Endodermal cell (in vitro differentiated cells): ENCODE data around the gene CAPG. TPM values are rescaled to one million over a fixed set of nuclear protein-coding genes. Genes with fewer than 3 reads are reported as not detected.

ENCODE experiments used
- DNase-seq: peaks from one replicate; pipeline ENCODE4 v3.0.0-alpha.2; 2017
- H3K27ac ChIP-seq: 2 replicates; pipeline ENCODE4 v1.5.1; 2013; ENCODE audit warnings: mild to moderate bottlenecking, low read depth, low read length, moderate library complexity
- H3K27me3 ChIP-seq: 2 replicates; pipeline ENCODE4 v1.6.1; 2013; ENCODE audit warnings: mild to moderate bottlenecking, low read length, moderate library complexity; ENCODE audit not compliant: insufficient read depth, control insufficient read depth, poor library complexity, severe bottlenecking
- H3K36me3 ChIP-seq: 2 replicates; pipeline ENCODE4 v1.7.0; 2013; ENCODE audit warnings: mild to moderate bottlenecking, low read length, moderate library complexity; ENCODE audit not compliant: control insufficient read depth, insufficient read depth
- H3K4me1 ChIP-seq: one replicate; pipeline ENCODE4 v1.7.0; 2013; ENCODE audit warnings: low read length; ENCODE audit not compliant: control insufficient read depth, insufficient read depth
- H3K4me3 ChIP-seq: 2 replicates; pipeline ENCODE4 v1.5.1; 2013; ENCODE audit warnings: mild to moderate bottlenecking, low read length, moderate library complexity
- H3K9ac ChIP-seq: 2 replicates; pipeline ENCODE4 v1.6.1; 2013; ENCODE audit warnings: mild to moderate bottlenecking, low read length, moderate library complexity; ENCODE audit not compliant: poor library complexity, severe bottlenecking; ENCODE audit errors: extremely low read depth
- H3K9me3 ChIP-seq: 2 replicates; pipeline ENCODE4 v1.6.1; 2013; ENCODE audit warnings: mild to moderate bottlenecking, low read length, moderate library complexity; ENCODE audit not compliant: control insufficient read depth
- H3K27ac Mint-ChIP-seq: 2 replicates; pipeline ENCODE4 v1.8.0; 2020; ENCODE audit warnings: mixed read lengths
- H3K27me3 Mint-ChIP-seq: 2 replicates; pipeline ENCODE4 v1.8.0; 2021; ENCODE audit warnings: mild to moderate bottlenecking, mixed read lengths; ENCODE audit not compliant: insufficient read depth
- H3K36me3 Mint-ChIP-seq: 2 replicates; pipeline ENCODE4 v1.8.0; 2020; ENCODE audit warnings: low read depth, mixed read lengths
- H3K4me1 Mint-ChIP-seq: 2 replicates; pipeline ENCODE4 v1.8.0; 2020; ENCODE audit warnings: mixed read lengths
- H3K4me3 Mint-ChIP-seq: 2 replicates; pipeline ENCODE4 v1.8.0; 2020; ENCODE audit warnings: mild to moderate bottlenecking, moderate library complexity, mixed read lengths
- H3K9me3 Mint-ChIP-seq: 2 replicates; pipeline ENCODE4 v1.8.0; 2020; ENCODE audit warnings: mild to moderate bottlenecking, mixed read lengths
- WGBS, 2 experiments: methylation state at CpG; one replicate each; pipeline versions ENCODE4 v1.1.5 to v1.1.7; 2013; ENCODE audit warnings: missing lambda C conversion rate in 2 of 2, mixed read lengths in 1 of 2; ENCODE audit not compliant: insufficient coverage in 1 of 2, insufficient read length in 1 of 2; 5-methylcytosine and 5-hydroxymethylcytosine counted together
- total RNA-seq, 2 donors: library from RNA; stranded (reverse); fragmentation: NEBNext Ultra II Directional in 1 of 2; extraction: Animal tissue kit (Norgen Biotek cat#: 25700) in 1 of 2; gene quantifications; 2 replicates in 1 of 2; 3 replicates in 1 of 2; pipeline ENCODE4 v1.2.1, GENCODE V29; 2021
- TF ChIP-seq, protein P1 (sequence below): fragments of 200-600 bp; sonication (generic); conservative IDR thresholded peaks from 2 replicates; pipeline ENCODE4 v1.5.0; 2021; ENCODE audit warnings: antibody characterized with exemption, mild to moderate bottlenecking

Gene CAPG
- total RNA-seq, 2 donors from 2014 or later: 104 to 119 TPM

DNA sequence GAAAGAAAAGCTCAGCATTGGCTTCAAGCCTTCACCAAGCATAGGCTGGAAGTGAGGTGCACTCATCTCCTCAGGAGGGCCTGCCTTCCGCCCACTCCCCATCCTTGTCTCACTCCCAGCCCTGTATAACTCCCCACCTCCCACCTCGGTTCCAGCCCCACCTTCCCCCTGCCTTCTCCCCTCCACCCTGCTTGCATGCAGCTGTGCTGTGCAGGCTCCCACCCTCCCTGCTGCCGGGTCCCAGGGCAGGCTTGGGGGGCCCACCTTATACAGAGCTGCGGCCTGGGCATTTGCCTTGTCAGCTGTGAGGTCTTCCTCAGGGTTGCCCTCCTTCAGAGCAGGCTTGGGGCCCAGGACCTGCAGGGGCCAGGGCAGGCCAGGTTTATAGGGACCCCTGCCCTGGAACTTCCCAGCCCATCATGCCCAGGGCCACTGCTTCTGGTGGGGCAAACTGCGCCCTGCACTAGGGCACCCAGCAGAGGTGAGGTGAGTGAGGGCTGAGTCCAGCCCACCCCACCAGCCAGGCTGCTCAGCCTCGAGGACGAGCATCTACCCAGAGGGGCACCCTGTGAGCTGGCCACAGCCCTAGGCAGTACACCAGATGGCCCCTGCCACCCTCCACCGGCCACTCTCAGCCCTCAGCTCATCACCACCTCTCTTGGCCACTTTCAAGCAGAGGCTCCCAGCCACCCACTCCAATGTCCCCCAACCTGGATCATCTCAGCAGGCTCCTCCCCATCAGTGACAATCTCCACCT is 11.6 kb downstream of the CAPG start:
- TF ChIP-seq, protein P1, sequence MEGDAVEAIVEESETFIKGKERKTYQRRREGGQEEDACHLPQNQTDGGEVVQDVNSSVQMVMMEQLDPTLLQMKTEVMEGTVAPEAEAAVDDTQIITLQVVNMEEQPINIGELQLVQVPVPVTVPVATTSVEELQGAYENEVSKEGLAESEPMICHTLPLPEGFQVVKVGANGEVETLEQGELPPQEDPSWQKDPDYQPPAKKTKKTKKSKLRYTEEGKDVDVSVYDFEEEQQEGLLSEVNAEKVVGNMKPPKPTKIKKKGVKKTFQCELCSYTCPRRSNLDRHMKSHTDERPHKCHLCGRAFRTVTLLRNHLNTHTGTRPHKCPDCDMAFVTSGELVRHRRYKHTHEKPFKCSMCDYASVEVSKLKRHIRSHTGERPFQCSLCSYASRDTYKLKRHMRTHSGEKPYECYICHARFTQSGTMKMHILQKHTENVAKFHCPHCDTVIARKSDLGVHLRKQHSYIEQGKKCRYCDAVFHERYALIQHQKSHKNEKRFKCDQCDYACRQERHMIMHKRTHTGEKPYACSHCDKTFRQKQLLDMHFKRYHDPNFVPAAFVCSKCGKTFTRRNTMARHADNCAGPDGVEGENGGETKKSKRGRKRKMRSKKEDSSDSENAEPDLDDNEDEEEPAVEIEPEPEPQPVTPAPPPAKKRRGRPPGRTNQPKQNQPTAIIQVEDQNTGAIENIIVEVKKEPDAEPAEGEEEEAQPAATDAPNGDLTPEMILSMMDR: no peak
- H3K27ac Mint-ChIP-seq: no peak overlapping the region

DNA sequence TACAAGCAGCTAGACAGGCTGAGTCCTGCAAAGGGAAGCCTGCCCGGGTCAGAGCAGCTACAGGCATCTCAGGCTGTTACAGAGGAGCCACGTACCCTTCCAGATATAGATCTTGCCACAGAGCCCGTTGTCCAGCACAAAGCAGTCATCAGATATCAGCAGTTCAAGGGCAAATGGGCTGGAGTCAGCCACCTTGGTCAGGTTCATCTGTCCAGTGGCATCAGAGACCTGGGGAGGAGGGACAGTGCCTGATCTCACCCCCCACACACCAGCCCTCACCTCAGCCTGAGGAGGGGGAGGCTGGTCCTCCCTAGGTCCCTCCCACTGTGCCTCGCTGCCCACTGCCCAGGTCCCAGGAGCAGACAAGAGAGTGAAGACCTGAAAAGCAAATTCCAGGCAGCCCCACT is 12.2 kb downstream of the CAPG start:
- Mint-ChIP-seq H3K27ac (no peak overlapping the region), H3K36me3 (peaks cover 43% of the 10 kb centered on the region), H3K27me3 (no peaks in the 10 kb centered on the region), H3K4me1 (no peaks in the 10 kb centered on the region), H3K4me3 (no peak overlapping the region), H3K9me3 (no peaks in the 10 kb centered on the region)
- no peaks in the 10 kb centered on the region for H3K27me3 ChIP-seq
- no peak overlapping the region for H3K27ac ChIP-seq
- WGBS, 2 experiments: 88 to 91% methylated on average over 4 of the region's 4 CpGs
- no peaks in the 10 kb centered on the region for H3K4me1 ChIP-seq
- H3K9me3 ChIP-seq: no peaks in the 10 kb centered on the region
- no peak overlapping the region for H3K9ac ChIP-seq
- TF ChIP-seq, protein P1: no peak
- H3K4me3 ChIP-seq: no peak overlapping the region
- no peak for DNase-seq
- H3K36me3 ChIP-seq: peaks cover 7% of the 10 kb centered on the region

More for the DNA sequence above, 11.6 kb downstream of the CAPG start:
- H3K27ac ChIP-seq: no peak overlapping the region
- H3K9me3 Mint-ChIP-seq: peaks cover 6% of the 10 kb centered on the region
- 85 to 94% methylated on average over 3 to 8 of the region's 8 CpGs for WGBS, 2 experiments
- peaks cover 47% of the 10 kb centered on the region for H3K36me3 Mint-ChIP-seq
- DNase-seq: no peak
- H3K9me3 ChIP-seq: peaks cover 5% of the 10 kb centered on the region
- H3K27me3 Mint-ChIP-seq: no peaks in the 10 kb centered on the region
- peaks cover 7% of the 10 kb centered on the region for H3K36me3 ChIP-seq
- no peaks in the 10 kb centered on the region for H3K4me1 ChIP-seq
- no peak overlapping the region for H3K4me3 ChIP-seq
- H3K4me1 Mint-ChIP-seq: no peaks in the 10 kb centered on the region
- no peak overlapping the region for H3K9ac ChIP-seq
- H3K4me3 Mint-ChIP-seq: no peak overlapping the region
- H3K27me3 ChIP-seq: no peaks in the 10 kb centered on the region

DNA sequence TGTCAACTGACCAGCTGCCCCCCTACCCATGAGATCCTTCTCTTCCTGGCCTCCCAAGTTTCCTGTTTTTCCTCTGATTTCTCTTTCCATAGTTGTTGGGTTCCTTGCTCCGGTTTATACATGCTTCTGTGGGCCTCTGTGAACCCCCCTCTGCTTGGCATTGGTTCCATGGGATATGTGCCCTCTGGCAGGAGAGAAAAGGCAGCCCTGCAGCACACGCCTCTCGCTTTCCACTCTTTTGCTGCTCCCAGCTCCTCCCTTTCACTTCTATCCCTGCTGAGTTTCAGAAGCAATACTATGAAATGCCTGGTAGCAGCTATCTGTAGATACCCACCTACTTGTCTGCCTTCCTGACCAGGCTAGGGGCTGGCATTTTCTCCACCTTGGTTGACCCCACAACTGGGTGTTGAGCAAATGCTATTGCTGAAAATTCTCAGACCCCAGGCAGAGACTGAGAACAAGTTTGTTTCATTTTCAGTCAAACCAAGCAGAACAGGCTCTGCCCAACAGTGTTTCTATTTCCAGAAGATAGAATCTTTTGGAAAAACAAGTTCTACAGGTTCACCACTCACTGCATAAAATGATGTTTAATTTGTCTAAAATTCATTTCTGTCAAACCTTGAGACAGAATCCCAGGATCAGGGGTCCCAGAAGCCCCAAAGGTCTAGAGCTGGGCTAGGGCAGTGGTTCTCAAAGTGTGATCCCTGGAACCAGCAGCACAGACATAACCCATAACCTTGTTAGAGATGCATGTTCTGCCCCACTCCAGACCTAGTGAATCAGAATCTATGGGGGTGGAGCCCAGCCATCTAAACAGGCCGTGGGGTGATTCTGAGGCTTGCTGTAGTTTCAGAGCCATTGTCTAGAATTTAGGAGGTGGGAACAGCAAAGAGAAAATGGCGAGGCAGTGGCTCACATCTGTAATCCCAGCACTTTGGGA is 13.4 kb downstream of the CAPG start:
- Histone ChIP-seq H3K36me3 (peaks cover 7% of the 10 kb centered on the region), H3K27ac (no peak overlapping the region), H3K9me3 (no peaks in the 10 kb centered on the region), H3K9ac (no peak overlapping the region), H3K4me1 (no peaks in the 10 kb centered on the region), H3K4me3 (no peak overlapping the region), H3K27me3 (no peaks in the 10 kb centered on the region)
- Mint-ChIP-seq H3K9me3 (no peaks in the 10 kb centered on the region), H3K27ac (peak overlapping the region; percentile 21), H3K36me3 (peaks cover 42% of the 10 kb centered on the region), H3K4me1 (no peaks in the 10 kb centered on the region), H3K27me3 (no peaks in the 10 kb centered on the region), H3K4me3 (no peak overlapping the region)
- no peak for DNase-seq
- WGBS, 2 experiments: 89 to 93% methylated on average over 2 to 5 of the region's 5 CpGs
- TF ChIP-seq, protein P1: no peak
